Measurements from ENCODE around the gene ZFYVE16.

Gene ZFYVE16

GRCh38 chr5:80504833-80505232 is 97.0 kb downstream of the ZFYVE16 start:
- Histone ChIP-seq H3K36me3 (ENCODE audit: insufficient read depth) (no peaks in the 10 kb centered on the region), H3K27me3 (ENCODE audit: insufficient read depth, low read depth) (no peaks in the 10 kb centered on the region), H3K79me2 (ENCODE audit: insufficient read depth, low read depth) (no peaks in the 10 kb centered on the region), H3K4me1 (ENCODE audit: low read depth, poor library complexity, severe bottlenecking) (no peaks in the 10 kb centered on the region), H3K27ac (no peak overlapping the region), H4K20me1 (ENCODE audit: insufficient read depth) (no peaks in the 10 kb centered on the region), H2AFZ (ENCODE audit: low read depth) (no peak overlapping the region), H3K4me3 (IDR thresholded peaks at IDR 0.05; ENCODE audit: insufficient read depth, low read depth, low read length) (no peak overlapping the region), H3K4me2 (no peak overlapping the region), H3K9ac (no peak overlapping the region)
- TF ChIP-seq, protein P1, sequence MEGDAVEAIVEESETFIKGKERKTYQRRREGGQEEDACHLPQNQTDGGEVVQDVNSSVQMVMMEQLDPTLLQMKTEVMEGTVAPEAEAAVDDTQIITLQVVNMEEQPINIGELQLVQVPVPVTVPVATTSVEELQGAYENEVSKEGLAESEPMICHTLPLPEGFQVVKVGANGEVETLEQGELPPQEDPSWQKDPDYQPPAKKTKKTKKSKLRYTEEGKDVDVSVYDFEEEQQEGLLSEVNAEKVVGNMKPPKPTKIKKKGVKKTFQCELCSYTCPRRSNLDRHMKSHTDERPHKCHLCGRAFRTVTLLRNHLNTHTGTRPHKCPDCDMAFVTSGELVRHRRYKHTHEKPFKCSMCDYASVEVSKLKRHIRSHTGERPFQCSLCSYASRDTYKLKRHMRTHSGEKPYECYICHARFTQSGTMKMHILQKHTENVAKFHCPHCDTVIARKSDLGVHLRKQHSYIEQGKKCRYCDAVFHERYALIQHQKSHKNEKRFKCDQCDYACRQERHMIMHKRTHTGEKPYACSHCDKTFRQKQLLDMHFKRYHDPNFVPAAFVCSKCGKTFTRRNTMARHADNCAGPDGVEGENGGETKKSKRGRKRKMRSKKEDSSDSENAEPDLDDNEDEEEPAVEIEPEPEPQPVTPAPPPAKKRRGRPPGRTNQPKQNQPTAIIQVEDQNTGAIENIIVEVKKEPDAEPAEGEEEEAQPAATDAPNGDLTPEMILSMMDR (conservative IDR thresholded peaks at IDR 0.05; ENCODE audit: low read depth, low read length), result no peak

DNA sequence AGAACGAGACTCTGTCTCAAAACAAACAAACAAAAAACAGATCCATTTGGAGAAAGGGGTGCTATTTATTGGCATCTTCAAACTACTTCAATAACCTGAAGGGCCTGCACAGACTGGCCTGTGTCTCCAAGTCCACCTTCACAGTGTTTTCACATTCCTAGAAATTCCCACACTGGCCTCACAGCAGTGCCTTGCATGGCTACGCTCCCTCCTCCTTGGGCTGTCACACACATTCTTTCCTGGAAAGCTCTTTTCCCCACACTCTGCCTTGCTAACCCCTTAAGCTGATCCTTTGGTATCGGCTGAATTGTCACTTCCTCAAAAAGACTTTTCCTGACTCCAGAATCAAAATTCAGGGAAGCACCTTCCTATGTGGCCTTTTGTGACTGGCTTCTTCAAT is 99.8 kb downstream of the ZFYVE16 start:
- TF ChIP-seq, protein P1 (conservative IDR thresholded peaks at IDR 0.05; ENCODE audit: low read depth, low read length), result no peak
- Histone ChIP-seq H2AFZ (ENCODE audit: low read depth) (no peak overlapping the region), H3K36me3 (ENCODE audit: insufficient read depth) (no peaks in the 10 kb centered on the region), H3K4me3 (IDR thresholded peaks at IDR 0.05; ENCODE audit: insufficient read depth, low read depth, low read length) (no peak overlapping the region), H3K27ac (no peak overlapping the region), H3K79me2 (ENCODE audit: insufficient read depth, low read depth) (no peaks in the 10 kb centered on the region), H4K20me1 (ENCODE audit: insufficient read depth) (no peaks in the 10 kb centered on the region), H3K9ac (no peak overlapping the region), H3K4me1 (ENCODE audit: low read depth, poor library complexity, severe bottlenecking) (no peaks in the 10 kb centered on the region), H3K27me3 (ENCODE audit: insufficient read depth, low read depth) (no peaks in the 10 kb centered on the region), H3K4me2 (no peak overlapping the region)

- no peaks in the 10 kb centered on the region for H3K4me1 ChIP-seq (ENCODE audit: low read depth, poor library complexity, severe bottlenecking)
- H3K27ac ChIP-seq, result no peak overlapping the region
- no peak overlapping the region for H3K9ac ChIP-seq
- no peaks in the 10 kb centered on the region for H4K20me1 ChIP-seq (ENCODE audit: insufficient read depth)
- no peak overlapping the region for H3K4me3 ChIP-seq (IDR thresholded peaks at IDR 0.05; ENCODE audit: insufficient read depth, low read depth, low read length)
- TF ChIP-seq, protein P1 (conservative IDR thresholded peaks at IDR 0.05; ENCODE audit: low read depth, low read length), result no peak
- H2AFZ ChIP-seq (ENCODE audit: low read depth), result no peak overlapping the region
- no peaks in the 10 kb centered on the region for H3K27me3 ChIP-seq (ENCODE audit: insufficient read depth, low read depth)
- H3K4me2 ChIP-seq, result no peak overlapping the region
- H3K79me2 ChIP-seq (ENCODE audit: insufficient read depth, low read depth), result no peaks in the 10 kb centered on the region
- H3K36me3 ChIP-seq (ENCODE audit: insufficient read depth), result no peaks in the 10 kb centered on the region
These were observed 101.0 kb downstream of the ZFYVE16 start for GRCh38 chr5:80508844-80509243.

- Histone ChIP-seq H3K4me3 (IDR thresholded peaks at IDR 0.05; ENCODE audit: insufficient read depth, low read depth, low read length) (no peak overlapping the region), H3K27ac (no peak overlapping the region), H3K27me3 (ENCODE audit: insufficient read depth, low read depth) (no peaks in the 10 kb centered on the region), H3K79me2 (ENCODE audit: insufficient read depth, low read depth) (no peaks in the 10 kb centered on the region), H3K36me3 (ENCODE audit: insufficient read depth) (no peaks in the 10 kb centered on the region), H3K9ac (no peak overlapping the region), H2AFZ (ENCODE audit: low read depth) (no peak overlapping the region), H3K4me2 (no peak overlapping the region), H4K20me1 (ENCODE audit: insufficient read depth) (no peaks in the 10 kb centered on the region), H3K4me1 (ENCODE audit: low read depth, poor library complexity, severe bottlenecking) (no peaks in the 10 kb centered on the region)
- TF ChIP-seq, protein P1 (conservative IDR thresholded peaks at IDR 0.05; ENCODE audit: low read depth, low read length), result no peak
These were observed 101.5 kb downstream of the ZFYVE16 start for GRCh38 chr5:80509362-80509761.
